Measurements from ENCODE around the gene PEX11G.

Gene PEX11G

GRCh38 chr19:7469669-7470285, 19.1 kb downstream of the PEX11G start:
- TF ChIP-seq ZFX (IDR thresholded peaks at IDR 0.05): no peak
- H3K27ac ChIP-seq: no peak overlapping the region

- H3K27ac ChIP-seq: no peak overlapping the region
- TF ChIP-seq CTCF (conservative IDR thresholded peaks at IDR 0.05) (no peak), ZFX (IDR thresholded peaks at IDR 0.05) (no peak)
Observed at GRCh38 chr19:7468840-7469239, 20.0 kb downstream of the PEX11G start.

- TF ChIP-seq ZFX (IDR thresholded peaks at IDR 0.05) (no peak), CTCF (conservative IDR thresholded peaks at IDR 0.05) (no peak)
Observed at GRCh38 chr19:7467009-7467989, 21.5 kb downstream of the PEX11G start.

GRCh38 chr19:7463575-7463974, 25.3 kb downstream of the PEX11G start:
- no peak overlapping the region for H3K27ac ChIP-seq
- TF ChIP-seq ZFX (IDR thresholded peaks at IDR 0.05): no peak
- no peak for TF ChIP-seq CTCF (conservative IDR thresholded peaks at IDR 0.05)

More at GRCh38 chr19:7467009-7467989, 21.5 kb downstream of the PEX11G start:
- H3K27ac ChIP-seq: no peak overlapping the region

- no peak overlapping the region for H3K27ac ChIP-seq
- TF ChIP-seq ZFX (IDR thresholded peaks at IDR 0.05): no peak
- no peak for TF ChIP-seq CTCF (conservative IDR thresholded peaks at IDR 0.05)
Observed at GRCh38 chr19:7461841-7462629, 26.8 kb downstream of the PEX11G start.

- TF ChIP-seq ZFX (IDR thresholded peaks at IDR 0.05): no peak
- TF ChIP-seq CTCF (conservative IDR thresholded peaks at IDR 0.05): no peak
- no peak overlapping the region for H3K27ac ChIP-seq
Observed at GRCh38 chr19:7460562-7460966, 28.3 kb downstream of the PEX11G start.

GRCh38 chr19:7459773-7460172, 29.1 kb downstream of the PEX11G start:
- TF ChIP-seq CTCF (conservative IDR thresholded peaks at IDR 0.05) (no peak), ZFX (IDR thresholded peaks at IDR 0.05) (no peak)
- no peak overlapping the region for H3K27ac ChIP-seq
